Spleen (tissue), 7 donors: ENCODE data around the gene NFX1.

ENCODE experiments used
- POLR2AphosphoS5 ChIP-seq, 3 donors: sonication (generic); formaldehyde crosslinking; IDR thresholded peaks; one replicate each; pipeline ENCODE4 v1.5.1; 2017; ENCODE audit warnings: antibody characterized with exemption in 3 of 3
- TF ChIP-seq, protein P1 (sequence below), 11 experiments: fragments of 200-600 bp in 7 of 11; fragments of 450-650 bp in 4 of 11; sonication (generic) in 4 of 11; IDR thresholded peaks in 8 of 11; conservative IDR thresholded peaks in 3 of 11; 1 replicate in 7 of 11; 2 replicates in 4 of 11; pipeline versions ENCODE4 v1.4.0 to v1.8.0; 2016 to 2021; ENCODE audit warnings: antibody characterized with exemption in 11 of 11, inconsistent platforms in 4 of 11, mild to moderate bottlenecking in 1 of 11
- donor health status: DM: no; HTN: no; CAD: no; lungs with moderate emphysema.
- donor health status: DM: no; HTN: no; CAD: no.
- donor health status: DM: no; HTN: no; CAD: no.

DNA sequence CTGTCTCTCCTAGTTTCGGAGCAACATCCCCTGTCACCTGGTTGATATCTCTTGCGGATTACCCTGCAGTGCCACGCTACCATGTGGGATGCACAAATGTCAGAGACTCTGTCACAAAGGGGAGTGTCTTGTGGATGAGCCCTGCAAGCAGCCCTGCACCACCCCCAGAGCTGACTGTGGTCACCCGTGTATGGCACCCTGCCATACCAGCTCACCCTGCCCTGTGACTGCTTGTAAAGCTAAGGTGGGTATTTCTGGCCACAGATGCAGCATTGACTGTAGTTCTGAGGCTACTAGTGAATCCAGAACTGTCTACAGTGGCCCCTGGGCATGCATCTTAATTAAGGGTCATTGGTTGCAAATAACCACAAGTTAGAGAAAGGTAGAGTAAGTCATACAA lies 61.2 kb downstream of the NFX1 start:
- TF ChIP-seq, protein P1, sequence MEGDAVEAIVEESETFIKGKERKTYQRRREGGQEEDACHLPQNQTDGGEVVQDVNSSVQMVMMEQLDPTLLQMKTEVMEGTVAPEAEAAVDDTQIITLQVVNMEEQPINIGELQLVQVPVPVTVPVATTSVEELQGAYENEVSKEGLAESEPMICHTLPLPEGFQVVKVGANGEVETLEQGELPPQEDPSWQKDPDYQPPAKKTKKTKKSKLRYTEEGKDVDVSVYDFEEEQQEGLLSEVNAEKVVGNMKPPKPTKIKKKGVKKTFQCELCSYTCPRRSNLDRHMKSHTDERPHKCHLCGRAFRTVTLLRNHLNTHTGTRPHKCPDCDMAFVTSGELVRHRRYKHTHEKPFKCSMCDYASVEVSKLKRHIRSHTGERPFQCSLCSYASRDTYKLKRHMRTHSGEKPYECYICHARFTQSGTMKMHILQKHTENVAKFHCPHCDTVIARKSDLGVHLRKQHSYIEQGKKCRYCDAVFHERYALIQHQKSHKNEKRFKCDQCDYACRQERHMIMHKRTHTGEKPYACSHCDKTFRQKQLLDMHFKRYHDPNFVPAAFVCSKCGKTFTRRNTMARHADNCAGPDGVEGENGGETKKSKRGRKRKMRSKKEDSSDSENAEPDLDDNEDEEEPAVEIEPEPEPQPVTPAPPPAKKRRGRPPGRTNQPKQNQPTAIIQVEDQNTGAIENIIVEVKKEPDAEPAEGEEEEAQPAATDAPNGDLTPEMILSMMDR (IDR thresholded peaks at IDR 0.05 in 8 of 11, conservative IDR thresholded peaks at IDR 0.05 in 3 of 11) = no peak
- TF ChIP-seq POLR2AphosphoS5 (IDR thresholded peaks at IDR 0.05) = no peak
